Caco-2 (cell line): ENCODE data around the gene SGK2. TPM values are rescaled to one million over a fixed set of nuclear protein-coding genes. Genes with fewer than 3 reads are reported as not detected.

ENCODE experiments used
- Bru-seq: library from RNA; stranded (reverse); fragments of 400-500 nt; gene quantifications from one replicate; lab custom pipeline; 2021; lab: Mats Ljungman, UMichigan
- BruChase-seq, 2 experiments: library from RNA; stranded (reverse); fragments of 400-500 nt; gene quantifications; one replicate each; lab custom pipeline; 2021; lab: Mats Ljungman, UMichigan
- BruUV-seq: library from RNA; stranded (reverse); fragments of 400-500 nt; replicated peaks from 2 replicates; lab custom pipeline; 2021; lab: Mats Ljungman, UMichigan
- CTCF ChIA-PET: fragments of 300-600 bp; sonication (Branson Sonifier 250); formaldehyde crosslinking; loops from one replicate; lab custom pipeline; 2022; ENCODE audit warnings: antibody characterized with exemption; lab: Charles Lee
- POLR2A ChIA-PET: fragments of 300-600 bp; sonication (Branson Sonifier 250); formaldehyde crosslinking; loops from one replicate; lab custom pipeline; 2022; ENCODE audit warnings: antibody characterized with exemption; lab: Charles Lee
- DNase-seq, 2 experiments: peaks; one replicate each; pipeline versions ENCODE4 v3.0.0 to v3.0.0-alpha.2; 2020 to 2022
- H3K27me3 ChIP-seq: replicated peaks from 2 replicates; pipeline ENCODE4 v1.6.0; 2011; ENCODE audit warnings: low read length; ENCODE audit not compliant: control insufficient read depth, insufficient read depth
- H3K36me3 ChIP-seq: 2 replicates; pipeline ENCODE4 v1.5.1; 2011; ENCODE audit warnings: low read length; ENCODE audit not compliant: control insufficient read depth, insufficient read depth
- H3K4me1 ChIP-seq: fragments of 250-450 bp; sonication (Bioruptor Pico); 2 replicates; pipeline ENCODE4 v1.5.1; 2020; ENCODE audit warnings: mild to moderate bottlenecking
- H3K4me3 ChIP-seq: 2 replicates; pipeline ENCODE4 v1.5.1; 2011; ENCODE audit warnings: low read depth, mild to moderate bottlenecking, control low read depth, low read length
- H3K9me3 ChIP-seq: fragments of 250-450 bp; sonication (Bioruptor Pico); 2 replicates; pipeline ENCODE4 v1.5.1; 2020; ENCODE audit warnings: mild to moderate bottlenecking, moderate library complexity
- H3K27ac Mint-ChIP-seq: one replicate; pipeline ENCODE4 v1.8.0; 2022; ENCODE audit warnings: mixed read lengths; ENCODE audit not compliant: unreplicated experiment
- H3K27me3 Mint-ChIP-seq: one replicate; pipeline ENCODE4 v1.8.0; 2022; ENCODE audit warnings: mixed read lengths; ENCODE audit not compliant: insufficient read depth, unreplicated experiment
- H3K36me3 Mint-ChIP-seq: one replicate; pipeline ENCODE4 v1.8.0; 2022; ENCODE audit warnings: mild to moderate bottlenecking, mixed read lengths; ENCODE audit not compliant: insufficient read depth, unreplicated experiment
- H3K4me1 Mint-ChIP-seq: one replicate; pipeline ENCODE4 v1.8.0; 2022; ENCODE audit warnings: low read depth, mixed read lengths; ENCODE audit not compliant: unreplicated experiment
- H3K4me3 Mint-ChIP-seq: one replicate; pipeline ENCODE4 v1.8.0; 2022; ENCODE audit warnings: mild to moderate bottlenecking, moderate library complexity, mixed read lengths; ENCODE audit not compliant: unreplicated experiment
- H3K9me3 Mint-ChIP-seq: one replicate; pipeline ENCODE4 v1.8.0; 2022; ENCODE audit warnings: mixed read lengths; ENCODE audit not compliant: unreplicated experiment
- CTCF ChIP-seq, 2 experiments: fragments of 200-600 bp in 1 of 2; IDR thresholded peaks; 1 replicate in 1 of 2; 2 replicates in 1 of 2; pipeline versions ENCODE4 v1.5.1 to v1.8.0; 2011 to 2022; ENCODE audit warnings: antibody characterized with exemption in 1 of 2, control low read depth in 1 of 2, inconsistent platforms in 1 of 2, low read depth in 1 of 2, low read length in 1 of 2, mild to moderate bottlenecking in 1 of 2, moderate library complexity in 1 of 2; ENCODE audit not compliant: insufficient read depth in 1 of 2, severe bottlenecking in 1 of 2, unreplicated experiment in 1 of 2
- intact Hi-C: fragments of 100-400 bp; cut with micrococcal nuclease; formaldehyde crosslinking; loops from one replicate; pipeline ENCODE4 v1.10.0; 2022; ENCODE audit not compliant: unreplicated experiment
- long read RNA-seq: library from polyadenylated mRNA; stranded (forward); transcript quantifications from one replicate; pipeline ENCODE4 v2.0.0, GENCODE V29; 2022
- total RNA-seq: library from RNA; stranded (reverse); gene quantifications from 2 replicates; pipeline ENCODE4 v1.2.3, GENCODE V29; 2022

SGK2 gene
- total RNA-seq, result 5.2 and 6.6 TPM in 2 replicates
- percentile 43 among the genes with signal in this experiment for Bru-seq, nascent RNA
- percentile 41 among the genes with signal in this experiment for BruChase-seq, experiment 1, labeled RNA remaining after a 2-hour chase
- percentile 40 among the genes with signal in this experiment for BruChase-seq, experiment 2, labeled RNA remaining after a 6-hour chase
- long read RNA-seq, partial matches to known transcripts, result 0 of 3 reads
- long read RNA-seq, other reads (novel, unspliced or antisense), result 2 of 3 reads

- Histone ChIP-seq H3K4me3 (no peak within 1 kb of the TSS), H3K9me3 (no peaks in the 10 kb centered on the region), H3K27me3 (no peaks in the 10 kb centered on the region), H3K36me3 (no peaks in the 10 kb centered on the region), H3K4me1 (peaks cover 30% of the 10 kb centered on the region)
- Mint-ChIP-seq H3K4me1 (peaks cover 17% of the 10 kb centered on the region), H3K36me3 (peaks cover 4% of the 10 kb centered on the region), H3K4me3 (peak within 1 kb of the TSS; percentile 15), H3K27me3 (no peaks in the 10 kb centered on the region), H3K9me3 (no peaks in the 10 kb centered on the region), H3K27ac (peak within 1 kb of the TSS; percentile 23)
- peak; percentile 90 to 94 for DNase-seq
- BruUV-seq, result TSS peak; percentile 94
- CTCF ChIA-PET, result interaction anchor here (0.5 to 1.5 kb wide), 10 partner anchors 9 to 133 kb away, joined by 3 to 32 read pairs (median 5); partner anchors contain the start of gene IFT52
- POLR2A ChIA-PET, result interaction anchor here (1.0 to 1.5 kb wide), 4 partner anchors 13 to 101 kb away, joined by 4 to 13 read pairs (median 6); partner anchors contain the start of gene IFT52
- intact Hi-C loops, result loop anchor here (1.0 to 5.0 kb wide), 3 partner anchors 20 to 134 kb away; partner anchors contain the start of gene IFT52
- no peak for TF ChIP-seq CTCF (IDR thresholded peaks at IDR 0.05; ENCODE audit: insufficient read depth in 1 of 2, low read depth in 1 of 2, low read length in 1 of 2, severe bottlenecking in 1 of 2, unreplicated experiment in 1 of 2)
These were observed at the start of gene SGK2 for GRCh38 chr20:43558412-43559146. TSS of gene SGK2 (plus strand) at chr20:43559027. CDS start at chr20:43566496, 7,469 bp downstream.

GRCh38 chr20:43511879-43512278 is 46.9 kb upstream of the SGK2 start:
- POLR2A ChIA-PET, result no interaction called here
- Histone ChIP-seq H3K9me3 (no peaks in the 10 kb centered on the region), H3K27me3 (no peaks in the 10 kb centered on the region), H3K4me3 (no peak overlapping the region), H3K4me1 (no peaks in the 10 kb centered on the region), H3K36me3 (no peaks in the 10 kb centered on the region)
- Mint-ChIP-seq H3K9me3 (no peaks in the 10 kb centered on the region), H3K36me3 (no peaks in the 10 kb centered on the region), H3K27me3 (no peaks in the 10 kb centered on the region), H3K4me1 (no peaks in the 10 kb centered on the region), H3K4me3 (no peak overlapping the region), H3K27ac (no peak overlapping the region)
- no TSS peak for BruUV-seq
- TF ChIP-seq CTCF (IDR thresholded peaks at IDR 0.05; ENCODE audit: insufficient read depth in 1 of 2, low read depth in 1 of 2, low read length in 1 of 2, severe bottlenecking in 1 of 2, unreplicated experiment in 1 of 2), result no peak
- DNase-seq, result no peak
- intact Hi-C loops, result no loop called here
- CTCF ChIA-PET, result interaction anchor here (0.7 kb wide), 1 partner anchor 283 kb away, joined by 5 read pairs; no protein-coding TSS in a partner anchor

- Mint-ChIP-seq H3K9me3 (no peaks in the 10 kb centered on the region), H3K4me1 (no peaks in the 10 kb centered on the region), H3K4me3 (peak overlapping the region; percentile 85), H3K36me3 (no peaks in the 10 kb centered on the region), H3K27me3 (no peaks in the 10 kb centered on the region), H3K27ac (no peak overlapping the region)
- H3K9me3 ChIP-seq, result no peaks in the 10 kb centered on the region
- POLR2A ChIA-PET, result interaction anchor here (1.1 to 2.5 kb wide), 2 partner anchors 56 to 140 kb away, joined by 3 to 10 read pairs; partner anchors contain the start of gene SRSF6
- no peaks in the 10 kb centered on the region for H3K36me3 ChIP-seq
- intact Hi-C loops, result no loop called here
- CTCF ChIA-PET, result interaction anchor here (0.7 kb wide), 1 partner anchor 65 kb away, joined by 3 read pairs; no protein-coding TSS in a partner anchor
- H3K4me1 ChIP-seq, result no peaks in the 10 kb centered on the region
- no peak for DNase-seq
- H3K4me3 ChIP-seq, result peak overlapping the region; percentile 41
- no peak for TF ChIP-seq CTCF (IDR thresholded peaks at IDR 0.05; ENCODE audit: insufficient read depth in 1 of 2, low read depth in 1 of 2, low read length in 1 of 2, severe bottlenecking in 1 of 2, unreplicated experiment in 1 of 2)
- no peaks in the 10 kb centered on the region for H3K27me3 ChIP-seq
- TSS peak; percentile 47 for BruUV-seq
These were observed 45.4 kb upstream of the SGK2 start for GRCh38 chr20:43513372-43513930.
